Activated naive CD4-positive, alpha-beta T cell treated with anti-CD3 and anti-CD28 coated beads for 36 hours (primary cell): ENCODE results near the gene AGMO. TPM values are rescaled to one million over a fixed set of nuclear protein-coding genes. Genes with fewer than 3 reads are reported as not detected.
"Not testable (repeated sequence)": the region's sequence is repeated elsewhere in the genome, so short reads cannot be mapped to it uniquely, and the experiment has no call there.

Experiments
- CTCF ChIA-PET: fragments of 350-600 bp; sonication (Branson Sonifier 250); formaldehyde crosslinking; loops from one replicate; lab custom pipeline; 2021; ENCODE audit warnings: antibody characterized with exemption; lab: Charles Lee
- DNase-seq: peaks from one replicate; pipeline ENCODE4 v3.0.0-alpha.2; 2020
- H3K27ac Mint-ChIP-seq: one replicate; pipeline ENCODE4 v1.8.0; 2021; ENCODE audit warnings: mild to moderate bottlenecking, mixed read lengths
- H3K27me3 Mint-ChIP-seq: one replicate; pipeline ENCODE4 v1.8.0; 2021; ENCODE audit warnings: low read depth, mixed read lengths
- H3K36me3 Mint-ChIP-seq: one replicate; pipeline ENCODE4 v1.8.0; 2021; ENCODE audit warnings: low read depth, mixed read lengths
- H3K4me1 Mint-ChIP-seq: one replicate; pipeline ENCODE4 v1.8.0; 2021; ENCODE audit warnings: low read depth, mixed read lengths
- H3K4me3 Mint-ChIP-seq: one replicate; pipeline ENCODE4 v1.8.0; 2021; ENCODE audit warnings: mild to moderate bottlenecking, moderate library complexity, mixed read lengths
- H3K9me3 Mint-ChIP-seq: one replicate; pipeline ENCODE4 v1.8.0; 2021; ENCODE audit warnings: mixed read lengths
- intact Hi-C: fragments of 100-400 bp; cut with micrococcal nuclease; formaldehyde crosslinking; loops from one replicate; pipeline ENCODE4 v1.15.1; 2023
- total RNA-seq, 2 experiments: library from RNA; stranded (reverse); gene quantifications; one replicate each; pipeline ENCODE4 v1.2.3, GENCODE V29; 2021

Gene AGMO
- total RNA-seq, 2 experiments from 2014 or later = not detected

DNA sequence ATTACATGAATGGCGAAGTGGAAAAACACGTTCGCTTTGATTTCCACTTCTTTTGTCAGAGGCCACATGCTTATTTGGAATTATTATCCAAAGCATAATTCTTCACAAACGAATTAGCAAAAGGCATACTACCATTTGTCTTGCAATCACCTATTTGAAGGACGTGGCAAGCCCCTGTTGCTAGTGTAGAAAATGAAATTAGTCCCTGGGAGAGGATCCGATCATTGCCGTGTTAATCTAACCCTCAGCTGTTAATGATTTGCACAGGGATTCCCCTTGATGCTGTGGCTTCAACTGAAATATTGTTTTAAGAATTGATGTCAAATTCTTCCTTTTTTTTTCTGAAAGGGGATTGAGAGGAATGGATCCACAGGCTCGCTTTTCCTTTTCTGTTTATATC, 4.6 kb downstream of the AGMO start:
- Mint-ChIP-seq H3K27ac (no peak overlapping the region), H3K4me3 (no peak overlapping the region), H3K27me3 (no peaks in the 10 kb centered on the region), H3K4me1 (no peaks in the 10 kb centered on the region), H3K9me3 (peaks cover 4% of the 10 kb centered on the region), H3K36me3 (no peaks in the 10 kb centered on the region)
- CTCF ChIA-PET = no interaction called here
- intact Hi-C loops = no loop called here
- DNase-seq = no peak

- DNase-seq = no peak
- Mint-ChIP-seq H3K4me1 (no peaks in the 10 kb centered on the region), H3K27me3 (no peaks in the 10 kb centered on the region), H3K36me3 (no peaks in the 10 kb centered on the region), H3K27ac (no peak overlapping the region), H3K4me3 (no peak overlapping the region), H3K9me3 (peaks cover 4% of the 10 kb centered on the region)
- CTCF ChIA-PET = no interaction called here
- intact Hi-C loops = no loop called here
Observed at GRCh38 chr7:15556339-15557105, 5.3 kb downstream of the AGMO start.

DNA sequence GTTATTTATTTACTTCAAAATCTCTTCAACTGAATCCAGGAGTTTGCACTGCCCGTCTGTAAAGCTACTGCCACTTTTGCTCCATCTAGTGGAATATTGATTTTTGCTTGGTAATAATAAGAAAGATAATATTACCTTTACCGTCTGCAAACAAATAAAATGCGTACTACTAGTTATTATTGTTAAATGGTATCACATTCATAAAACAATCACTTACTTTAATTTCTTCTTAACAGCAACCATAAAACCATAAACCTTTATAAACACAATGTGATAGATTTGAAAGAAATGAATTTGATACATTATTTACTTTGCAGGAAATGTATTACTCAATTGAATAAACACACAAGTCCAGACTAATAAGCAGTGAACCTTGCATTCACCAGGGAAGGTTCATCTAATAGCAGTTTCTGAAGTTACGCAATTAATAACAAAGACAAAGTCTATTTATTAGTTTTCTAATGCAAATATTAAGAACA, 6.4 kb downstream of the AGMO start:
- no peaks in the 10 kb centered on the region for H3K36me3 Mint-ChIP-seq
- CTCF ChIA-PET = interaction anchor here (0.6 kb wide), 1 partner anchor 267 kb away, joined by 3 read pairs; no protein-coding TSS in a partner anchor
- H3K27ac Mint-ChIP-seq = no peak overlapping the region
- intact Hi-C loops = no loop called here
- DNase-seq = no peak
- H3K9me3 Mint-ChIP-seq = peaks cover 4% of the 10 kb centered on the region
- no peaks in the 10 kb centered on the region for H3K27me3 Mint-ChIP-seq
- no peaks in the 10 kb centered on the region for H3K4me1 Mint-ChIP-seq
- H3K4me3 Mint-ChIP-seq = no peak overlapping the region

- CTCF ChIA-PET = interaction anchor here (0.6 kb wide), 1 partner anchor 268 kb away, joined by 3 read pairs; no protein-coding TSS in a partner anchor
- H3K4me3 Mint-ChIP-seq = no peak overlapping the region
- no peaks in the 10 kb centered on the region for H3K36me3 Mint-ChIP-seq
- H3K27me3 Mint-ChIP-seq = no peaks in the 10 kb centered on the region
- intact Hi-C loops = no loop called here
- no peak overlapping the region for H3K27ac Mint-ChIP-seq
- H3K4me1 Mint-ChIP-seq = no peaks in the 10 kb centered on the region
- no peak for DNase-seq
- H3K9me3 Mint-ChIP-seq = peaks cover 4% of the 10 kb centered on the region
Observed at GRCh38 chr7:15554744-15555143, 7.1 kb downstream of the AGMO start.

DNA sequence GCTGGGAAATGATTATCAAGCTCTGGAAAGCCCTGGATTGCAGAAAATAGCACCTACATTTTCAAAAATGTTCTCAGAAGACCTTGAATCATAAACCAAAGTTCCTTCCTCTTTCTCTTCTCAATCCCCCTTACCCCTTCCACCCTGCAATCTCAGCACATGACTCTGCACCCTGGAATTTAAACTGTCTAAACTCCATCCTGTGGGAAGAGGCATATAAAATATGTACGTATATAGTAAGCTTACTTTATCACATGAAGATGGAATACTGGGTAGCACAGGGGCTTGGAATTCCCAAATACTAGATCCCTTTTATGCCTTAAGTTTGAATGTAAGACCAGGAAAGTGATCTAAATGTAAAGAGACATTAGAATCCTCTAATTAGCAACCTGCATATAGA, 7.7 kb downstream of the AGMO start:
- intact Hi-C loops = no loop called here
- Mint-ChIP-seq H3K27me3 (no peaks in the 10 kb centered on the region), H3K36me3 (no peaks in the 10 kb centered on the region), H3K9me3 (peaks cover under 1% of the 10 kb centered on the region), H3K4me3 (no peak overlapping the region), H3K4me1 (no peaks in the 10 kb centered on the region), H3K27ac (no peak overlapping the region)
- no peak for DNase-seq
- CTCF ChIA-PET = no interaction called here

DNA sequence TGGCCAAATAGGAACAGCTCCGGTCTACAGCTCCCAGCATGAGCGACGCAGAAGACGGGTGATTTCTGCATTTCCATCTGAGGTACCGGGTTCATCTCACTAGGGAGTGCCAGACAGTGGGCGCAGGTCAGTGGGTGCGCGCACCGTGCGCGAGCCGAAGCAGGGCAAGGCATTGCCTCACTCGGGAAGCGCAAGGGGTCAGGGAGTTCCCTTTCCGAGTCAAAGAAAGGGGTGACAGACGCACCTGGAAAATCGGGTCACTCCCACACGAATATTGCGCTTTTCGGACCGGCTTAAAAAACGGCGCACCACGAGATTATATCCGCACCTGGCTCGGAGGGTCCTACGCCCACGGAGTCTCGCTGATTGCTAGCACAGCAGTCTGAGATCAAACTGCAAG, 14.5 kb downstream of the AGMO start:
- H3K27me3 Mint-ChIP-seq, H3K36me3 Mint-ChIP-seq, H3K27ac Mint-ChIP-seq, intact Hi-C loops, H3K4me3 Mint-ChIP-seq, DNase-seq, H3K9me3 Mint-ChIP-seq, H3K4me1 Mint-ChIP-seq, CTCF ChIA-PET: not testable (repeated sequence)

DNA sequence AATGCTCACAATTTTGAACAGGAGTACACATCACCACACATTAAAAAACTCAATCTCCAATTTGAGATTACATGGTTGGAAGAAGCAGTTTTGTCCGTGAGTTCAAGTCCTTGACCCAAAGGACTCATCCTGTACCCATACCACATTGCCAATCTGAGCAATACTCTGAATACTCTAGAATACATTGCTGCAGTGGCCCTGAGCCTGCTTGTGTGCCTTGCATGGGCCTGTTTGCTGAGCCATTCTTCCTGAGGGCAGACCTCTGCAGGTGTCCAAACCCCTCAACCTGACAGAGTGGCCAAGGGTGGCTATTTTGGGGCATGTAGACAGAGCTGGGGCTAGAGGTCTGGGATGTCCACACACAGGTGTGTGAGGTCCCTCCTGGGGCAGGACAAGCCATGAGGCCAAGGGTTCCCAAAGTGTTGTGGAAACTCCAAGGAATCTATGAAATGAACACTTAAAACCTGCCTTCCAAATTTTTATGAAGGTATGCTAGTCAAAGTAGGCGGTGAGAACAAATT, 15.5 kb downstream of the AGMO start:
- H3K27ac Mint-ChIP-seq = no peak overlapping the region
- H3K4me3 Mint-ChIP-seq = no peak overlapping the region
- H3K36me3 Mint-ChIP-seq = no peaks in the 10 kb centered on the region
- no peaks in the 10 kb centered on the region for H3K4me1 Mint-ChIP-seq
- H3K27me3 Mint-ChIP-seq = no peaks in the 10 kb centered on the region
- H3K9me3 Mint-ChIP-seq = no peaks in the 10 kb centered on the region
- CTCF ChIA-PET = no interaction called here
- intact Hi-C loops = no loop called here
- no peak for DNase-seq

DNA sequence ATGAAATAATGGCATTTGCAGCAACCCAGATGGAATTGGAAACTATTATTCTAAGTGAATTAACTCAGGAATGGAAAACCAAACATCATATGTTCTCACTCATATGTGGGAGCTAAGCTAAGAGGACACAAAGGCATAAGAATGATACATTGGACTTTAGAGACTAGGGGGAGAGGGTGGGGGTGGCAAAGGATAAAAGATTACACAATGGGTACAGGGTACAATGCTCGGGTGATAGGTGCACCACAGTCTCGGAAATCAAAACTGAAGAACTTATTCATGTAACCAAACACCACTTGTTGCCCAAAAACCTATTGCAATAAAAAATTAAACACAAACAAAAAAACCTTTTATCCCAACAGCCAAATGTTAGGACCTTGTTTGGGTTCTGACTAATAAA, 17.8 kb downstream of the AGMO start:
- Mint-ChIP-seq H3K4me1 (no peaks in the 10 kb centered on the region), H3K36me3 (no peaks in the 10 kb centered on the region), H3K27me3 (no peaks in the 10 kb centered on the region), H3K9me3 (peaks cover 4% of the 10 kb centered on the region), H3K4me3 (no peak overlapping the region), H3K27ac (no peak overlapping the region)
- intact Hi-C loops = no loop called here
- CTCF ChIA-PET = no interaction called here
- no peak for DNase-seq

DNA sequence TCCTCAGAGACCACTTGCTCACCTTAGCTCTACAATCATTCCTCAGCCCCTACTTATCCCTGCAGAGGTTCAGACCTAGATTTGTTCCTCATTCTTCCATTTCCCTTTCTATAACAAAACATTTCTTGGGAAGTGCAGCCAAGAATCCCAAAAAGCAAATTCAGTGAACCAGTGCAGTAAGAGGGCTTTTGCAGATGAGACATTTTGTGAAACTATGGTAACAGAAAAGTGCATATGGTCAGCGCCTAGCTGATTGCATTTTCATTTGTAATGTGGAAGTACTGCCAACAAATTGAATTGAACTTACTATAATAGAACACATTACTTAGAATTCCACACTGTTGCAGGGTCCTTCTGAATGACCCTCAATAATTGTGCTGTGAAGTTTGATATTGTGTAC, 18.6 kb downstream of the AGMO start:
- H3K27me3 Mint-ChIP-seq = no peaks in the 10 kb centered on the region
- peaks cover 4% of the 10 kb centered on the region for H3K9me3 Mint-ChIP-seq
- no peaks in the 10 kb centered on the region for H3K4me1 Mint-ChIP-seq
- no peak overlapping the region for H3K4me3 Mint-ChIP-seq
- no peaks in the 10 kb centered on the region for H3K36me3 Mint-ChIP-seq
- no peak for DNase-seq
- CTCF ChIA-PET = no interaction called here
- no peak overlapping the region for H3K27ac Mint-ChIP-seq
- intact Hi-C loops = no loop called here

DNA sequence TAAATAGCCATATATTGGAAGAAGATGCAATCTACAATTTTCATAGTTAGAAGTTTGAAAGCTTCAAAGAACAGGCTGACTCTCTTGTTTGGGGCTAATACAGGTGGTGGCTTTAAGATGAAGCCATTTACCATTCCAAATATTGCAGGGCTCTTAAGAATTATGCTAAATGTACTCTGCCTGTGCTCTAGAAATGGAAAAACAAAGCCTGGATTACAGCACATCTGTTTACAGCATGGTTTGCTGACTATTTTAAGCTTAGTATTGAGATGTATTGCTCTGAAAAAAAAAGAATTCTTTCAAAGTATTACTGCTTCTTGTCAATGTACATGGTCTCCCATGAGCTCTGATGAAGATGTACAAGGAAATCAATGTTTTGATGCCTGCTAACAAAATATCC, 34.2 kb downstream of the AGMO start:
- H3K36me3 Mint-ChIP-seq = no peaks in the 10 kb centered on the region
- H3K4me3 Mint-ChIP-seq = no peak overlapping the region
- no peaks in the 10 kb centered on the region for H3K27me3 Mint-ChIP-seq
- DNase-seq = no peak
- no peak overlapping the region for H3K27ac Mint-ChIP-seq
- peaks cover 9% of the 10 kb centered on the region for H3K9me3 Mint-ChIP-seq
- H3K4me1 Mint-ChIP-seq = no peaks in the 10 kb centered on the region
- CTCF ChIA-PET = no interaction called here
- intact Hi-C loops = no loop called here

GRCh38 chr7:15525652-15526263, 36.1 kb downstream of the AGMO start:
- no peaks in the 10 kb centered on the region for H3K36me3 Mint-ChIP-seq
- no peak overlapping the region for H3K27ac Mint-ChIP-seq
- CTCF ChIA-PET = no interaction called here
- H3K4me3 Mint-ChIP-seq = no peak overlapping the region
- H3K4me1 Mint-ChIP-seq = no peaks in the 10 kb centered on the region
- no peaks in the 10 kb centered on the region for H3K27me3 Mint-ChIP-seq
- peaks cover 15% of the 10 kb centered on the region for H3K9me3 Mint-ChIP-seq
- intact Hi-C loops = no loop called here
- DNase-seq = no peak

GRCh38 chr7:15524077-15524476, 37.7 kb downstream of the AGMO start:
- no peak overlapping the region for H3K27ac Mint-ChIP-seq
- no peaks in the 10 kb centered on the region for H3K27me3 Mint-ChIP-seq
- H3K9me3 Mint-ChIP-seq = peaks cover 21% of the 10 kb centered on the region
- no peak overlapping the region for H3K4me3 Mint-ChIP-seq
- no peaks in the 10 kb centered on the region for H3K4me1 Mint-ChIP-seq
- CTCF ChIA-PET = no interaction called here
- no peaks in the 10 kb centered on the region for H3K36me3 Mint-ChIP-seq
- DNase-seq = no peak
- intact Hi-C loops = no loop called here

- DNase-seq, intact Hi-C loops, H3K27ac Mint-ChIP-seq, H3K4me1 Mint-ChIP-seq, H3K36me3 Mint-ChIP-seq, H3K4me3 Mint-ChIP-seq, CTCF ChIA-PET, H3K27me3 Mint-ChIP-seq: not testable (repeated sequence)
- H3K9me3 Mint-ChIP-seq = peaks cover 13% of the 10 kb centered on the region
Observed at GRCh38 chr7:15517865-15518264, 44.0 kb downstream of the AGMO start.
